ENCODE measurements around the gene L3MBTL4. TPM values are rescaled to one million over a fixed set of nuclear protein-coding genes. Genes with fewer than 3 reads are reported as not detected.
"Not testable (repeated sequence)": the region's sequence is repeated elsewhere in the genome, so short reads cannot be mapped to it uniquely, and the experiment has no call there.

L3MBTL4 gene
- total RNA-seq, 1 experiment from 2014 or later: not detected

GRCh38 chr18:6294148-6294784 is 120.4 kb downstream of the L3MBTL4 start:
- Histone ChIP-seq H3K27me3 (no peaks in the 10 kb centered on the region), H3K36me3 (no peaks in the 10 kb centered on the region), H3K9me3 (no peaks in the 10 kb centered on the region), H3K4me3 (no peak overlapping the region)
- DNase-seq: no peak

- no peaks in the 10 kb centered on the region for H3K27me3 ChIP-seq
- H3K4me3 ChIP-seq: no peak overlapping the region
- no peak for DNase-seq
- no peaks in the 10 kb centered on the region for H3K9me3 ChIP-seq
- no peaks in the 10 kb centered on the region for H3K36me3 ChIP-seq
Measured at GRCh38 chr18:6289843-6290242, 124.9 kb downstream of the L3MBTL4 start.

- Histone ChIP-seq H3K36me3 (no peaks in the 10 kb centered on the region), H3K27me3 (no peaks in the 10 kb centered on the region), H3K4me3 (no peak overlapping the region), H3K9me3 (no peaks in the 10 kb centered on the region)
- DNase-seq: no peak
Measured at GRCh38 chr18:6286585-6286984, 128.1 kb downstream of the L3MBTL4 start.

- Histone ChIP-seq H3K4me3 (no peak overlapping the region), H3K36me3 (no peaks in the 10 kb centered on the region), H3K27me3 (no peaks in the 10 kb centered on the region), H3K9me3 (no peaks in the 10 kb centered on the region)
- DNase-seq: no peak
Measured at GRCh38 chr18:6284761-6285160, 129.9 kb downstream of the L3MBTL4 start.

- Histone ChIP-seq H3K36me3 (no peaks in the 10 kb centered on the region), H3K4me3 (no peak overlapping the region), H3K27me3 (no peaks in the 10 kb centered on the region), H3K9me3 (no peaks in the 10 kb centered on the region)
- DNase-seq: no peak
Measured at GRCh38 chr18:6284300-6284699, 130.4 kb downstream of the L3MBTL4 start.

GRCh38 chr18:6281874-6282273 is 132.8 kb downstream of the L3MBTL4 start:
- DNase-seq: no peak
- Histone ChIP-seq H3K36me3 (no peaks in the 10 kb centered on the region), H3K9me3 (no peaks in the 10 kb centered on the region), H3K27me3 (no peaks in the 10 kb centered on the region), H3K4me3 (no peak overlapping the region)

- Histone ChIP-seq H3K27me3 (no peaks in the 10 kb centered on the region), H3K4me3 (no peak overlapping the region), H3K36me3 (no peaks in the 10 kb centered on the region), H3K9me3 (no peaks in the 10 kb centered on the region)
- no peak for DNase-seq
Measured at GRCh38 chr18:6280211-6280743, 134.4 kb downstream of the L3MBTL4 start.

GRCh38 chr18:6279308-6279707 is 135.4 kb downstream of the L3MBTL4 start:
- Histone ChIP-seq H3K36me3 (no peaks in the 10 kb centered on the region), H3K27me3 (no peaks in the 10 kb centered on the region), H3K9me3 (no peaks in the 10 kb centered on the region), H3K4me3 (no peak overlapping the region)
- DNase-seq: no peak

GRCh38 chr18:6273423-6273822 is 141.3 kb downstream of the L3MBTL4 start:
- H3K4me3 ChIP-seq: no peak overlapping the region
- H3K36me3 ChIP-seq: no peaks in the 10 kb centered on the region
- no peaks in the 10 kb centered on the region for H3K27me3 ChIP-seq
- no peak for DNase-seq
- no peaks in the 10 kb centered on the region for H3K9me3 ChIP-seq

- H3K27me3 ChIP-seq, H3K4me3 ChIP-seq, H3K9me3 ChIP-seq, DNase-seq, H3K36me3 ChIP-seq: not testable (repeated sequence)
Measured at GRCh38 chr18:6272144-6272543, 142.6 kb downstream of the L3MBTL4 start.

GRCh38 chr18:6271585-6271984 is 143.1 kb downstream of the L3MBTL4 start:
- no peaks in the 10 kb centered on the region for H3K27me3 ChIP-seq
- no peak for DNase-seq
- H3K4me3 ChIP-seq: no peak overlapping the region
- H3K36me3 ChIP-seq: no peaks in the 10 kb centered on the region
- no peaks in the 10 kb centered on the region for H3K9me3 ChIP-seq

- no peak for DNase-seq
- H3K4me3 ChIP-seq: no peak overlapping the region
- no peaks in the 10 kb centered on the region for H3K9me3 ChIP-seq
- H3K27me3 ChIP-seq: no peaks in the 10 kb centered on the region
- no peaks in the 10 kb centered on the region for H3K36me3 ChIP-seq
Measured at GRCh38 chr18:6270771-6271216, 143.9 kb downstream of the L3MBTL4 start.

- Histone ChIP-seq H3K9me3 (no peaks in the 10 kb centered on the region), H3K36me3 (no peaks in the 10 kb centered on the region), H3K4me3 (no peak overlapping the region), H3K27me3 (no peaks in the 10 kb centered on the region)
- no peak for DNase-seq
Measured at GRCh38 chr18:6269660-6270332, 144.9 kb downstream of the L3MBTL4 start.

- Histone ChIP-seq H3K9me3 (no peaks in the 10 kb centered on the region), H3K4me3 (no peak overlapping the region), H3K36me3 (no peaks in the 10 kb centered on the region), H3K27me3 (no peaks in the 10 kb centered on the region)
- DNase-seq: no peak
Measured at GRCh38 chr18:6266212-6266611, 148.5 kb downstream of the L3MBTL4 start.

GRCh38 chr18:6261938-6262337 is 152.8 kb downstream of the L3MBTL4 start:
- no peaks in the 10 kb centered on the region for H3K27me3 ChIP-seq
- H3K9me3 ChIP-seq: no peaks in the 10 kb centered on the region
- no peak for DNase-seq
- H3K36me3 ChIP-seq: no peaks in the 10 kb centered on the region
- no peak overlapping the region for H3K4me3 ChIP-seq

GRCh38 chr18:6259324-6259723 is 155.4 kb downstream of the L3MBTL4 start:
- H3K4me3 ChIP-seq, DNase-seq, H3K27me3 ChIP-seq, H3K9me3 ChIP-seq, H3K36me3 ChIP-seq: not testable (repeated sequence)

- no peak for DNase-seq
- H3K27me3 ChIP-seq: no peaks in the 10 kb centered on the region
- no peaks in the 10 kb centered on the region for H3K36me3 ChIP-seq
- no peak overlapping the region for H3K4me3 ChIP-seq
- H3K9me3 ChIP-seq: no peaks in the 10 kb centered on the region
Measured at GRCh38 chr18:6257950-6258349, 156.8 kb downstream of the L3MBTL4 start.

GRCh38 chr18:6256521-6256920 is 158.2 kb downstream of the L3MBTL4 start:
- no peaks in the 10 kb centered on the region for H3K9me3 ChIP-seq
- no peaks in the 10 kb centered on the region for H3K27me3 ChIP-seq
- no peak for DNase-seq
- H3K36me3 ChIP-seq: no peaks in the 10 kb centered on the region
- no peak overlapping the region for H3K4me3 ChIP-seq

All from MG63 (cell line).